KG1 (cell line): ENCODE data around the gene IL20RB.
"Not testable (repeated sequence)": the region's sequence is repeated elsewhere in the genome, so short reads cannot be mapped to it uniquely, and the experiment has no call there.

Experiments used
- DNase-seq: peaks from one replicate; lab custom pipeline; 2025; lab: John Stamatoyannopoulos, UW

Gene IL20RB

GRCh38 chr3:136943436-136943835, 14.3 kb upstream of the IL20RB start:
- DNase-seq = no peak

- no peak for DNase-seq
Observed at GRCh38 chr3:136946978-136947377, 10.8 kb upstream of the IL20RB start.

GRCh38 chr3:136947477-136947876, 10.3 kb upstream of the IL20RB start:
- no peak for DNase-seq

GRCh38 chr3:136949146-136949545, 8.6 kb upstream of the IL20RB start:
- no peak for DNase-seq

- DNase-seq = no peak
Observed at GRCh38 chr3:136949708-136950107, 8.1 kb upstream of the IL20RB start.

- no peak for DNase-seq
Observed at GRCh38 chr3:136950623-136951022, 7.2 kb upstream of the IL20RB start.

- DNase-seq = no peak
Observed at GRCh38 chr3:136952292-136952691, 5.5 kb upstream of the IL20RB start.

GRCh38 chr3:136954251-136954650, 3.5 kb upstream of the IL20RB start:
- DNase-seq = no peak

- DNase-seq = no peak
Observed at GRCh38 chr3:136954980-136955780, 2.6 kb upstream of the IL20RB start.

- DNase-seq = no peak
Observed at GRCh38 chr3:136955813-136956212, 2.0 kb upstream of the IL20RB start.

- no peak for DNase-seq
Observed at GRCh38 chr3:136956971-136957370, 812 bp upstream of the IL20RB start.

GRCh38 chr3:136958939-136959338, 1.2 kb downstream of the IL20RB start:
- DNase-seq = no peak

- no peak for DNase-seq
Observed at GRCh38 chr3:136959599-136959998, 1.8 kb downstream of the IL20RB start.

- no peak for DNase-seq
Observed at GRCh38 chr3:136960838-136961836, 3.4 kb downstream of the IL20RB start.

GRCh38 chr3:136962927-136963326, 5.1 kb downstream of the IL20RB start:
- no peak for DNase-seq

- not testable (repeated sequence) for DNase-seq
Observed at GRCh38 chr3:136969539-136969938, 11.8 kb downstream of the IL20RB start.

GRCh38 chr3:136973352-136973751, 15.6 kb downstream of the IL20RB start:
- no peak for DNase-seq

- no peak for DNase-seq
Observed at GRCh38 chr3:136974670-136975069, 16.9 kb downstream of the IL20RB start.

- DNase-seq = no peak
Observed at GRCh38 chr3:136979204-136979603, 21.4 kb downstream of the IL20RB start.

- DNase-seq = no peak
Observed at GRCh38 chr3:136979684-136980083, 21.9 kb downstream of the IL20RB start.

- DNase-seq = no peak
Observed at GRCh38 chr3:136982033-136982432, 24.2 kb downstream of the IL20RB start.

- DNase-seq = no peak
Observed at GRCh38 chr3:136982520-136983138, 24.8 kb downstream of the IL20RB start.
